Fibroblast of the aortic adventitia (primary cell): ENCODE results near the gene MIXL1. TPM values are rescaled to one million over a fixed set of nuclear protein-coding genes. Genes with fewer than 3 reads are reported as not detected.

ENCODE experiments used
- DNase-seq: peaks from one replicate; pipeline ENCODE4 v3.0.0-alpha.2; 2010; ENCODE audit warnings: low read depth
- H3K4me3 ChIP-seq: 2 replicates; pipeline ENCODE4 v1.5.1; 2011; ENCODE audit warnings: low read depth, mild to moderate bottlenecking, control low read depth, low read length, moderate library complexity
- CTCF ChIP-seq: IDR thresholded peaks from 2 replicates; pipeline ENCODE4 v1.5.1; 2011; ENCODE audit warnings: mild to moderate bottlenecking, low read length, control low read depth, inconsistent platforms; ENCODE audit not compliant: insufficient read depth
- total RNA-seq: library from RNA; depleted of rRNA; stranded (reverse); fragments of >200 nt; gene quantifications from 2 replicates; pipeline ENCODE4 v1.2.3, GENCODE V29; 2012; ENCODE audit warnings: low replicate concordance

Gene MIXL1
- total RNA-seq: not detected in 2 replicates

- no peak for DNase-seq
- no peak for TF ChIP-seq CTCF
- peak within 1 kb of the TSS; percentile 55 for H3K4me3 ChIP-seq
Measured at GRCh38 chr1:226223157-226223785, at the start of gene MIXL1. MIXL1 (plus strand) TSS chr1:226223664; CDS start chr1:226223682, 18 bp downstream.

DNA sequence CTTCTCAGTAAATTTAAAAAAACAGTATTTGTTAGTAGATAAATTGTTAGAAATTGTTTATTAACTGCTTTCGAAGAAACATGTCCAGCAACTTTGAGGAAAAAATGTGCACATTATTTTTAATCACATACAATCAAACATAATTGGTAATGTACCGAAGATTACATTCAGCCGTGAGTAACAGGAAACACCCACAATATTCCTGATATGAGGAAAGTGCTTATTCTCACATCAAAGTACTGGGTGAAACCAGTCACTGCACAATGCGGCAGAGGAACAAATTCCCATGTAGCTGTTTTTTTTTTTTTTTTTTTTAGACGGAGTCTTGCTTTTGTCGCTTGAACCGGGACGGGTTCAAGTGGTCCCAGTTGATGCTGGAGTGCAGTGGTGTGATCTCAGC is 46.6 kb upstream of the MIXL1 start:
- no peak for TF ChIP-seq CTCF
- DNase-seq: no peak
- H3K4me3 ChIP-seq: no peak overlapping the region

GRCh38 chr1:226181996-226182714 is 41.3 kb upstream of the MIXL1 start:
- peak; percentile 70 for DNase-seq
- peak; percentile 46 for TF ChIP-seq CTCF
- H3K4me3 ChIP-seq: no peak overlapping the region

GRCh38 chr1:226185141-226186036 is 38.1 kb upstream of the MIXL1 start:
- TF ChIP-seq CTCF: no peak
- H3K4me3 ChIP-seq: peak overlapping the region; percentile 88
- peak; percentile 50 for DNase-seq

- DNase-seq: peak; percentile 80
- peak; percentile 28 for TF ChIP-seq CTCF
- H3K4me3 ChIP-seq: peak within 1 kb of the TSS; percentile 88
Measured at GRCh38 chr1:226186124-226187018, 37.1 kb upstream of the MIXL1 start, which contains the start of gene ACBD3. ACBD3 (minus strand) TSS chr1:226186741; CDS start chr1:226186675, 66 bp downstream.

DNA sequence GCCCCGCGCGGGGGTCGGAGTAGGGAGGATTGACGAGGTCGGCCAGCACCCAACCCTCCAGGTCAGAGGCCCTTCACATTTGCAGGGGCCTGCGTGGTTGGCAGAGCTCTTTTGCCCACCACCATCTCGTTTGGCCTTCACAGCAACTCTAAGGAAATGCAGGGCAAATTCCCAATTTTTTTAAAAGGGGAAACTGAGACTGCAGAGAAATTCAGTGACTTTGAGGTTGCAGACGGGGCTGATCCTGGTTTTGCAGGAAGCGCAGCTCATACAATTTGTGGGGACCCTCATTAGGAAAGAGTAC is 36.5 kb upstream of the MIXL1 start:
- DNase-seq: no peak
- no peak for TF ChIP-seq CTCF
- peak overlapping the region; percentile 88 for H3K4me3 ChIP-seq
